ENCODE results near the gene RTEL1.

DNA sequence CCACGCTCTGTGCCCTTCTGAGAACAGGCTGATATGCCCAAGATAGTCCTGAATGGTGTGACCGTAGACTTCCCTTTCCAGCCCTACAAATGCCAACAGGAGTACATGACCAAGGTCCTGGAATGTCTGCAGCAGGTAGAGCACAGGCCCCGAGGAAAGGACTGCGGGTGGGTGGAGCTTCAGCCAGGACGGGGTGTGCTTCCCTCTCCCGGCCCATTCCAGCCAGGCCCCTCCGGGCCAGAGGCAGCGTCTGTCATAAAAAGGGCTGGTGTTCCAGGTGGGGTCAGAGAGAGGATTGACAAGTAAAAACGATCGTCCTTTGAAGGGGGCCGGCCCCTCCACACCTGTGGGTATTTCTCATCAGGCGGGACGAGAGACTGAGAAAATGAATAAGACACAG, 1.3 kb downstream of the RTEL1 start:
- TF ChIP-seq POLR2AphosphoS5 (IDR thresholded peaks at IDR 0.05): no peak
- TF ChIP-seq, protein P1, sequence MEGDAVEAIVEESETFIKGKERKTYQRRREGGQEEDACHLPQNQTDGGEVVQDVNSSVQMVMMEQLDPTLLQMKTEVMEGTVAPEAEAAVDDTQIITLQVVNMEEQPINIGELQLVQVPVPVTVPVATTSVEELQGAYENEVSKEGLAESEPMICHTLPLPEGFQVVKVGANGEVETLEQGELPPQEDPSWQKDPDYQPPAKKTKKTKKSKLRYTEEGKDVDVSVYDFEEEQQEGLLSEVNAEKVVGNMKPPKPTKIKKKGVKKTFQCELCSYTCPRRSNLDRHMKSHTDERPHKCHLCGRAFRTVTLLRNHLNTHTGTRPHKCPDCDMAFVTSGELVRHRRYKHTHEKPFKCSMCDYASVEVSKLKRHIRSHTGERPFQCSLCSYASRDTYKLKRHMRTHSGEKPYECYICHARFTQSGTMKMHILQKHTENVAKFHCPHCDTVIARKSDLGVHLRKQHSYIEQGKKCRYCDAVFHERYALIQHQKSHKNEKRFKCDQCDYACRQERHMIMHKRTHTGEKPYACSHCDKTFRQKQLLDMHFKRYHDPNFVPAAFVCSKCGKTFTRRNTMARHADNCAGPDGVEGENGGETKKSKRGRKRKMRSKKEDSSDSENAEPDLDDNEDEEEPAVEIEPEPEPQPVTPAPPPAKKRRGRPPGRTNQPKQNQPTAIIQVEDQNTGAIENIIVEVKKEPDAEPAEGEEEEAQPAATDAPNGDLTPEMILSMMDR (IDR thresholded peaks at IDR 0.05): no peak
